GM21526 (cell line): Measurements from ENCODE around the gene MATK.

Experiments
- ATAC-seq: cut with Tn5 transposase; IDR thresholded peaks from one replicate; pipeline ENCODE4 v1.9.1; 2021; ENCODE audit warnings: moderate library complexity; ENCODE audit not compliant: unreplicated experiment, low FRiP score

Gene MATK, protein sequence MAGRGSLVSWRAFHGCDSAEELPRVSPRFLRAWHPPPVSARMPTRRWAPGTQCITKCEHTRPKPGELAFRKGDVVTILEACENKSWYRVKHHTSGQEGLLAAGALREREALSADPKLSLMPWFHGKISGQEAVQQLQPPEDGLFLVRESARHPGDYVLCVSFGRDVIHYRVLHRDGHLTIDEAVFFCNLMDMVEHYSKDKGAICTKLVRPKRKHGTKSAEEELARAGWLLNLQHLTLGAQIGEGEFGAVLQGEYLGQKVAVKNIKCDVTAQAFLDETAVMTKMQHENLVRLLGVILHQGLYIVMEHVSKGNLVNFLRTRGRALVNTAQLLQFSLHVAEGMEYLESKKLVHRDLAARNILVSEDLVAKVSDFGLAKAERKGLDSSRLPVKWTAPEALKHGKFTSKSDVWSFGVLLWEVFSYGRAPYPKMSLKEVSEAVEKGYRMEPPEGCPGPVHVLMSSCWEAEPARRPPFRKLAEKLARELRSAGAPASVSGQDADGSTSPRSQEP

DNA sequence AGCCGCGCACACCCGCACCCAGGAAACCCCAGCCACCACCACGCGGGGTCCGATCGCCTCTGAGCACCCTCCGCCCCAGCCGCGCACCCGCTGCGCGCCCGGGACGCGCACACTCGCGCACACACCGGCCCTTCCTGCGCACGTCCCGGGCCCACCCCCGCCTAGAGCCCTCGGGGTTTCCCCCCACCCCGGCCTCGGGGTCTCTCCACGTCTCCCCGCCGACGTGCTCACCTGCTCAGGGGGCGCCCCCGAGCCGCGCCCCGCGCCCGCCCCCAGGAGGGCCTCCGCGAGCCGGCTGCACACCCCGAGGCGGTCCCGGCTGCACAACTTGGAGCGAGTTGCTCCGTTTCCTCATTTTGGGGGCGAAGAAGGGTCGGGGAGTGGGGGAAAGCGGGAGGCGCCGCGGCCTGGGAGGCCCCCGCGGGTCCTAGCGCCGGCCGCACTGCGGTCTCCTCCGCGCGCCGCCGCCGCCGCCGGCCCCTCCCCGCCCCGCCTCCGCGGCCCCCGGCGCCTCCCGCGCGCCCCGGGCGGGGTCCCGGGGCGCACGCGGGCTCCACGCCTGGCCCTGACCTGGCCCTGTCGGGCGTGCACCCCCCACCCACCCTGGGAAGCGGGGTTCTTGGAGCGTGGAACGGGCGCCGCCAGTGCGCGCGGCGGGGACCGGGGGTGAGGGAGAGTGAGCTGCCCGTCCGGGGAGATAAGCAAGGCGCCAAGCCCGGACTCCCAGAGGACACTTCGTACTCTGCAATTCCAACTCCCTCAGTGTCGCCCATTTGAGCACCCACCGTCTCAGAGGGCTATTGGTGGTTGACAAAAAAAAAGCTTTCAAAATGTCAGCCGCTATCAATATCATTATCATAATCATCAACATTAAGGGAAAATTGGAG is at the start of gene MATK:
Gene MATK, minus strand, starts transcription at position 444 of the 887 bp plus-strand sequence. CDS start 1,246 bp downstream, outside the sequence.
- no peak for ATAC-seq

DNA sequence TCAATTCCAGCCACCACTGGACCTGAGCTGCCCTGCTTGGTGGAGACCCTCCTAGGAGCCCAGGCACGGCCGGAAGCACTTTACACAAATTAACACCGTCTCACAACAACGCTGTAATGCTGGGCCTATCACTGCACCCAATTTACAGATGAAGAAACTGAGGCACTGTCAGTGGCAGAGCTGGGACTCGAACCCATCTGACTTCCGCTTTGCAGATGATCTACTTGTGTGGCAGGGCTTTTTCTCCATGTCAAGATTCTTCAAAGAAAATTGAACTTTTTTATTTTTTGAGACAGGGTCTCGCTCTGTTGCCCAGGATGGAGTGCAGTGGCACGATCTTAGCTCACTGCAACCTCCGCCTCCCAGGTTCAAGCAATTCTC is 48.9 kb upstream of the MATK start:
- ATAC-seq, result no peak

DNA sequence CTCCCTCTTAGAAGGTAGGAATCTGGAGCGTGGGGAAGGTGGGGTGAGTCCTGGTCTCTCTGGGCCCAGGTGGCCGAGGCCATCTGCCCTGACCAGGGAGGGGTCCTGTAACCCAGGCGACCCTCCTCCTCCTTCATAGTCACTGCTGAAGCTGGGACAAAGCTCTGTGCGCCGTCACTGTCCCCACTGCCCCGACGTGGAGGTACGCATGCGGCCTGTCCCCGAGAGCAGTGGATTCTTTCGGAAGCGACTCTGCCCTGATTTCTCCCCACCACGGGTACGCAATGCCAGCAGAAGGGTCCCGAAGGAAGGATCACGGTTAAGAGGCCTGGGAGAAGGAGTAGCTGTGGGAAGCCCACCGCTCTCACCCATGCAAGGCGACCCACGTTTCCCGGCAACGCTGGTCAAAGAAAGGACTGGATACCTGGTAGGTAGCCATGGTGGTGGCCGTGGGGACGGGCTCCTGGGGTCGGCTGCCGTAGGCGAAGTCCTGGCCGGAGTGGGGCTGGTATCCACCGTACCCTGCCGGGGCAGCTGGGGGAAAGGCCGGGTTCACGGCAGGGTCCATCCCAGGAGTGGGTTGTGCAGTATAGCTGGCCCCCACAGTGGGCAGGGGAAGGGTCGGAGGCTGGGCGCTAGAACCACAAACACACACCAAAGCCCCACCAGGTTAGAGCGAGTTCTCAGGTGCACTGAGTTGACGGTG is 48.3 kb upstream of the MATK start:
- no peak for ATAC-seq

DNA sequence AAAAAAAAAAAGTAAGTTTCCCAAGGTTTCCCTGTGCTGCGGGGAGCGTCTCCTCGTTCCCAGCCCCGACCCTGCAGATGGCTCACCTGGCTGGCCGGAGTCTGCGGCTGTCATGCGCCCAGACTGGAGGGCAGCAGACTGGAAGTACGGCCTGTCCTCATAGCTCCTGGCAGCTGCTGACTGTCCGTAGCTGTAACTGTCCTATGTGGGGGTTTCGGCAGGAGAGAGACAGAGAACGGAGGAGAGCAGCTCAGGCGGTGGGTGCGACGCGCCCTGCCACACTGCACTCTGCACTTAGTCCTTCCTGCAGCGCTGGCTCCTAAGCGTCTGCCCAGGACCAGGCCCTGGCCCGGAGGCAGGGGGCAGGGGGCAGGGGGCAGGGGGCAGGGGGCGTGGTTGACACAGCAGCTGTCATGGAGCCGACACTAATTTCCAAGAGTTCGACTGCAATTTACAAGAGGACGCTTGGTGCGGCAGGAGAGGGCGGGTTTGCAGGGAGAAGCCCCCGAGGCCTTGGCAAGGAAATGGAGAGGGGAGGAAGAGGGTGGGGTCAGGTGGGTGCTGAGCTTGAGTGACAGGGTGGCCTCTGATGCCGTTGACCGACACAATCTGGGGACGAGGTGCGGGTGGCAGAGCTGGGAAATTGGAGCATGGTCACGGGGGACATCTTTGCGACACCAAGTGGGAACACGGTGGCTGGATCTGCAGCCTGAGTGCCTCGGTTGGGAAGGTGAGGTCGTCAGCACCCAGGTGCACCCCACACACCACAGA is 47.6 kb upstream of the MATK start:
- ATAC-seq, result no peak

DNA sequence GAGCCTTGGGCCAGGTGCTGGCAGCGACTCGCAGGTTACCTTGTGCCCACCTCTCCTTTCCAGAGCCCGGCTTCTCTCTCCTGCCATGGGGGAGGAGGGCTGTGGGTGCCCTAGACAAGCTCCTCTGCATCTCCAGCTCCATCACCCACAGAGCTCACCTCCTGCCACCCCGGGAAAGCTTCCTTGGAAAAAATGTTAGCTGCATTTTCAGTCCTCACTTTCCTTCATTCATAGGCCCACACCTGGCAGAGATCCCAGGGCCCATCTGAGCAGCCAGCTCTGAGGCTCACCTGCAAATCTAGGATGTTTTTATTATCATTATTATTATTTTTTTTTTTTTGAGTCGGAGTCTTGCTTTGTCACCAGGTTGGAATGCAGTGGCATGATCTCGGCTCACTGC is 45.8 kb upstream of the MATK start:
- no peak for ATAC-seq

DNA sequence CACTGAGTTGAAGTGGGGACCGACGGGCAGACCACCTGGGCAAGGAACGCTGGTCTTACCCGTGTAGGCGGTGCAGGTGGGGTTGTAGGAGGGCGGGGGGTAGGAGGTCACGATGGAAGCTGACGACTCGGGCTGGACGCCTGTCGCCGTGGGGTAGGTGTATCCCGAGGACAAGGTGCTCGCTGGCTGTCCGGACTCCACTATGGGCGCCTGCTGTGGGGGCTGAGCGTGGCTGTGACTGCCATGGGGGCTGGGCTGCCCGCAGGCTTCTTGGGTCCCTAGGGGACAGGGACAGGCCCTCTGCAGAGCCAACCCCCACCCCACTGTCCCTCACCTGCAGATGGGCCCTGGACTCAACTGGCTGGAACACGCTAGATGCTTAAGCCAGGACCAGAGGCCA is 45.4 kb upstream of the MATK start:
- no peak for ATAC-seq

DNA sequence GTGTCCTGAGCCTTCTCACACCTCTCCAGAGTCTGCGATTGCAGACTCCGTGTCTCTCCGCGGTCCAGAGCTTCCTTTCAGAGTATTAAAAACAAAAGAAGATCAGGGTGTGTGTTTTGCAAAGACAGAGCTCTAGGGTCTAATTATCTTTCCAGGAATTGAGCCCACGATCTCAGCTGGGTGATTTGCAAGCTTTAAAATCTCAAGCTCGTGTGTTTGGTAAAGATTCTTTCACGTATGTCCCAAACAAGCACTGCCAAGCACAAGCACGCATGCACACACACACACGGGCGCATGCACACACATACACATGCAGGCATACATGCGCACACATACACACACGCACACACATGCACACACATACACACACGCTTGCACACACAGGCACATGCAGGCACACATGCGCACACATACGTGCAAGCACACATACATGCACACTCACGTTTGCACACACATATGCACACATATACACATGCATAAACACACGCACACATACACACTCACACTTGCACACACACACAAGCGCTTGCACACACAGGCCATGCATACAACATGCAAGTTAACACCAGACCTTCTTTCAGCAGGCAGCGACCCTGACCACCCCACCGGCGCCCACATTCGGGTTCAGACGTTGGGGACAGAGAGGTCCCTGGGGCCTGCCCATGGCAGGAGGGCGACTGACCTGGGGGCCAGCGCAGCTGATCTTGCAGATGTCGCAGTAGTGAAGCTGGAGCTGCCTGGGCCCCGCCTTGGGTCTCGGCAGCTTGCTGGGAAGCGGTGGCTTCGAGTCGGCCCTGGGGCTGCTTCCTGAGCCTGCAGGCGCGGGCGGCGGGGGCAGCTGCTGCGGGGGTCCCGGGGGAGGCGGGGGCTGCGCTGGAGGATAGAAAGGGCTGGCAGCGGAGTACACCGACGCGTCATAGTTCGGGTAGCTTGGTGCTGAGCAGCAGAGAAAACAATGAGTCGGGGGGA is 44.7 kb upstream of the MATK start:
- no peak for ATAC-seq

DNA sequence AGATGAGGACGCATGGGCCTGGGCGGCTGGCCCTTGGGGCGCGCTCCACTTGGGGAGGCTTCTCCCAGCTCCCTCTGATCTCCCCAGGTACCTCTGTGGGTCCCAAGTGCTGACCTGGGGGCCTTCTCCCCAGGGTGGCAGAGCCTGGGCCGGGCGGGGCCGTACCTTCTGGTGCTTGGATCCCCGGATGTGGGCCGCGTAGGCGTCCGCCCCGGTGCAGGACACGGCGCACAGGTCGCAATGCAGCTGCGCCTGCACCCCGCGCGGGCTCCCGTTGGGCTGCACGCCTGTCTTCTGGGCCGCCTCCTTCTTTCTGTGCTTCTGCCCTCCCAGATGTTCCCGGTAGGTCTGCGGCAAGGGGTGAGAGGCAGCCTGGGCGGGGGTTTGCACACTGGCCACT is 41.1 kb upstream of the MATK start:
- no peak for ATAC-seq

DNA sequence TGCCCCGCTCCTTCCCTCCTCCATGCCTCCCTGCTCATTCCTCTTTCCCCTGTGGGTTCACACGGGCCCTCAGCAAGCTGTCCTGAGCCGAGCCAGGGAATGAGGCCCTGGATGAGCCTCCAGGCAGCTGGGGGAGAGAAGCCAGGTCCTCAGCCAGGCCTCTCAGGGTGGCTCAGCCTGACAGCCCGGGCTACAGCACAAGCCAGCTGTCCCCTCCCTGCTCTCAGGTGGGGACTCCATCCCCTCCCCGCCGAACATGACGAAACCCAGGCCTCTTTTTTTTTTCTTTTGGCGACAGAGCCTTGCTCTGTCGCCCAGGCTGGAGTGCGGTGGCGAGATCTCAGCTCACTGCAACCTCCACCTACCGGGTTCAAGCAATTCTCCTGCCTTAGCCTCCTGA is 40.0 kb upstream of the MATK start:
- no peak for ATAC-seq

DNA sequence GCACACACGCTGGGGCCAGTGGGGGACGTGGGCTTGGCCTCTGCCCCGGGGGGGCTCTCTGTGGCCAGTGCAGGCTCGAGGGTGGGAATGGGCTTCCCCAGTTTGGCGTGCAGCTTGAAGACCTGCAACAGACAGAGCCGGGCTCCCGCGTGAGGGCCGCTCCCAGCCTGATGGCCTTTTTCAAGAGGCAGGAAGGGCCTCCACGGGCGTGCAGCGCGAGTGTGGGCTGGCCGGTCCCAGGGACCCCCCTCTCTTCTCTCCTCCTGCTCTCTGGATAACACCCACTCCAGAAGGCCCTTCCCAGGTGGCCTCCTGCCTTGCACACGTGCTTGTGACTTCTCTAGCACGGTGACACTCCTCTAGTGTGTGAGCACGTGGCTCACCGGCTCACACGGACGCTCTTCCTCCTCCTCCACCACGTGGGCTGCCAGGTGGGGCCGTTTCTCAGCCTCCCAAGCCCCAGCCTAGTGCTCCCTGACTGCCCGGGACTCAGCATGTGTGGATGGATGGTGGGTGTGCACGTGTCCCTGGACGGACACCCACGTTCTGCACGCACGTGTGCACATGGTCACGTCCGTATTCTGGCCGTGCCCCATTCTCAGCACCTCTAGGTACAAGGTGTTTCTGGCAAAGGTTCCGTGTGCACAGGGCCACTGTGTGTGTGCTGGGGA is 39.2 kb upstream of the MATK start:
- ATAC-seq, result no peak

DNA sequence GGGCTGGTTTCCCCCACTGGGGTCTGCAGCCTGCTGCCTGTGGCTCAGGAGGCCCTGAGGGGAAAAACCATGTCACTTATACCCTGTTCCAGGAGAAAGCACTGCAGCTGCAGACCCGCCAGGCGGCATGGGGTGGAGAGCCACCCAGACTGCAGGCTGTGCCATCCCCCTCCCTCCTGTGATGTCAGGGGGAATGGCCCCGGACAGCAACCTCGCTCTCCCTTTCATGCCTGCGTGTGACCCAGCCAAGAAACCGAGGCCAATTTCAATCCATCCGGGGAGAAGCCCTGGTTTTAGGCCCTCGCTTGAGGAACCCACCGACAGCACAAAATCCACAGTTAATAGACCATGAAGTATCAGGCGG is 37.2 kb upstream of the MATK start:
- ATAC-seq, result no peak

DNA sequence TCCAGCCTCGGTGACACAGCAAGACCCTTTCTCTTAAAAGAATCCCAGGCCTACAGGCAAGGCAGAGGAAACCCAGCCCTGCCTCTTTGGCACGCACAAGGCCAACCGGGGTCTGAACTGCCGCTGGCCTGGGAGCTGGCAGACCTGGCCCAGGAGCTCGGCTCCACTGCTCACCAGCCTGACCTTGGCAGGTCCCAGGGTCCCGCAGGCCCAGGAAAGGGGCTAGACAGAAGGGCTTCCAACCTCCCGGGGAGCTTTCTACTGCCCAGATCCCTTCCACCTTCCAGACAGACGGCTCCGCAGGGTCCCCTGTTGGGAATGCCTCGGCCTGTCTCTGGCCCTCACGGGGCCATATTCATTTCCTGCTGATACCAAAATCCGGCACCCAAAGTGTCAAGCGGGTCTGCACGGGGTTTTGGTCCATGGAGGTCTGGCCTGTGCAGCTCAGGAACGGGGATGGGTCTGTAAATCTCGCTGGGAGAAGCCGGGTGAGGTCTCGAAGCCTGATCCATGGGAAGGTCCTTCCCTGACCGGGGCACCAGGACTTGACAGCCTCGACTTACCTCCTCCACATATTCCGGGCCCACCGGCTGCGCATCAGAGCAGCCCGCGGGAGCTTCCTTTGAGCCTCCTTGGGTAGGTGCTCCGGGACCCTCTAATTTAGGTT is 36.6 kb upstream of the MATK start:
- ATAC-seq, result no peak

DNA sequence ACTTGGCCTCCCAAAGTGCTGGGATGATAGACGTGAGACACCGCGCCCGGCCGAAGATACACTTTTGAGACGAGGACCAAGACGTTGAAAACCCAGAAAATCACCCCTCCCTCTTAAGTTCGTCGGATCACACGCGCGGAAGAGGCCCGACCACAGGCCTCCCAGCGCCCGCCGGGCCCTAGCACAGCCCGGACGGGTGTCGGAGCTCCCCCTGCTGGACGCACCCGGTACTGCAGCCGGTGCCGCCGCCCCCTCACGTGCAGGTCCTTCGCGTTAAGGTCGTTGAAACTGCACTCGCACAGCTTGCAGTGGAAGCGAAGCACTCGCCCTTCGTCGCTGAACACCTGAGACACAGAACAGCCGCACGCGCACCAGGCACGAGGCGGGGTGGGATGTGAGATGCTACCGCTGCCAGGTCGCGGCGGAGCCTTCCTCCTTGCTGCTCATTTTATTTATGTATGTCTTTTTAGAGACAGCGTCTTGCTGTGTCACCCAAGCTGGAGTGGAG is 35.7 kb upstream of the MATK start:
- no peak for ATAC-seq

DNA sequence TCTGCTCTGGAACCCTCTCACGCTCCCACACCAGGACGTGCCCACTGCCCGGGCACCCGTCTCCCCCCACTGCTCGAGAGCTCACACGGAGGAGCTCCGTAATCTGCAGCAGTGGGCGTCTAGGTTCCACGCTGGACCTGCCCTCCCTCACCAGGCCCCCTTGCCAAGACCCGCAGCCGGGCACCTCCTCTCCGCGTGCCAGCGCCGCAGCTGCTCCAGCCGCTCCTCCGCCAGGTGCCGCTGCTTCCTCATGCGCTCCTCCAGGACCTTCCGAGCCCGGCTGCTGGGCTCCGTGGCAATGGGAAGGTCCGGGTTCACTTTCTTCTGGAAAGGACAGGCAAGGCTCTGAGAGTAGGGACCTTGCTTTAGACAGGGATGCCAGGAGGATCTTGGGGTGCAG is 35.0 kb upstream of the MATK start:
- no peak for ATAC-seq

DNA sequence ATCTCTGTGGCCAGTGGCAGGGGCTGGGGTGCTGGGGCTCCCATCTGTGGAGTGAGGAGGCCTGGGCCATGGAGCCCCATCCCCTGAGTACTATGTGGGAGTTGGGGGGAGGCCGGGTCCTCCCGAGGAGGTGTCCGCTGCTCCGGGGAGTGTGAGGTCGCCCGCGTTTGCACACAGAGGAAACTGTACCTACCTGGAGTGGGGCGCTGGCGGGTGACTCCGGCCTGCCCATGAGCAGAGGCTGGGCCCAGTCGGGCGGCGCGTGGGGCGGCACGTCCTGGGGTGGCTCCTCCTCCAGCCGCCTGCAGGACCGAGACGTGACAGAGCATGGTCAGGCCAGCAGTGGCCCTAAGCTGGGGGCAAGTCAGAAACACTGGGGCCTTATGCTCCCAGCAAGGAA is 33.8 kb upstream of the MATK start:
- ATAC-seq, result no peak

DNA sequence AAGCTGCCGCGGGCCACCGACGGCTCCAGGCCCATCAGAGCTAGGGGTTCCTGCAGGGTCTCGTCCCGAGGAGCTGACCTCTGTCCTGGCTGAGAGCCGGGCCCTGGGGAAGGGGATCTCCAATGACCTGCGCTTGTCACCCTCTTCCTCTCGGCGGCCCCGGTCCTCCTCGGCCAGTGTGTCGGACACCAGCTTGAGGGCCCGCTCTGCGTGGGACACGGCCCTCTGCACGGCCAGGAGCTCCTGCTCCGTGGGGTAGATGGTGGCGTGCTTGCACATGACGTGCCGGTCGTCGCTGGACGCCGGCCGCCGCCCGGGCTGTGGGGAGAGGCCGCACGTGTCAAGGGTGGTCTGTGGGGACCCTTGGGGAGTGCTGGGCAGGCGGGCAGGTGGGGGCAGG is 32.7 kb upstream of the MATK start:
- ATAC-seq, result no peak

DNA sequence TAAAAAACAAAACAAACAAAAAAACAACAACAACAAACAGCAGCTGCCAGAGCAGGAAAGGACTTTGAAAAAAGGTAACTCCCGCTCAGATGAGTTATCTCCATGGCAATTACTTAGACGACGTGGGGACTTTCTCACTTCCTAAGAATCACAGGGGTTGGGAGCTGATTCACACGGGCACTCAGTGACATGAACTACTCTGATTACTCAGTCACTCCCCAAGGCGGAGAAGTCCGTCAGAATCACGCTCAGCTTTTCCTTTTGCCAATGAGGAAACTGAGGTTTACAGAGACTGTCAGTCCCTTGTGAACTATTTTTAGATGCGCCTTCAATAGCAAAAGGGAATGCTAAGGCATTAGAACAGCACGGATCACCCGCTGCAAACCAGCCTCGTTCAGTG is 32.3 kb upstream of the MATK start:
- ATAC-seq, result no peak

DNA sequence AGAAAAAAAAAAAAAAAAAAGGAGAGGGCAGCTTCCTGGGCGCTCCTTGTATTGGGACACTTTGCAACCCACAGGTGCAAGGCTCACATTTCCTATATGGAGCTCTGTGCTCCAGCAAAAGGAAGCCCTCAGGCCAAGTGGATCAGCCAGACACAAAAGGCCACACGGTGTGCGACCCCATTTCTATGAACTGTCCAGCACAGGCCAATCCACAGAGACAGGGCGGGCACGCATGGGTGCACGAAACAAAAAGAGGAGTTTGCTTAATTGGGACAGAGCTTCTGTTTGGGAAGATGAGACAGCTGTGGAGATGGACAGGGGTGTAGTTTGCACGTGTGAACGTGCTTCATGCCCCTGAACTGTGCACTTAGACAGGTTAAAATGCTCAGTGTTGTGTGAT is 31.6 kb upstream of the MATK start:
- no peak for ATAC-seq
